NT2/D1 (cell line): Measurements from ENCODE around the gene SLCO6A1.

Experiments used
- SUZ12 ChIP-seq: IDR thresholded peaks from 2 replicates; pipeline ENCODE4 v1.6.1; 2011; ENCODE audit not compliant: insufficient read length, insufficient read depth; ENCODE audit errors: extremely low read depth
- ZNF274 ChIP-seq: IDR thresholded peaks from 2 replicates; pipeline ENCODE4 v1.6.1; 2011; ENCODE audit warnings: mild to moderate bottlenecking, low read depth, low read length

GRCh38 chr5:102380174-102380573 is 118.6 kb downstream of the SLCO6A1 start:
- TF ChIP-seq SUZ12 (no peak), ZNF274 (no peak)
